ENCODE measurements around the gene MYO16.
A peak's percentile ranks its signal among the peaks of the same experiment; 100 is the strongest.

Gene MYO16

GRCh38 chr13:108813587-108814170, 184.3 kb downstream of the MYO16 start:
- DNase-seq = no peak

- DNase-seq = no peak
Observed at GRCh38 chr13:108816375-108816774, 187.0 kb downstream of the MYO16 start.

- no peak for DNase-seq
Observed at GRCh38 chr13:108827646-108828045, 198.2 kb downstream of the MYO16 start.

GRCh38 chr13:108828086-108828815, 198.8 kb downstream of the MYO16 start:
- DNase-seq = no peak

GRCh38 chr13:108830916-108831315, 201.5 kb downstream of the MYO16 start:
- no peak for DNase-seq

- no peak for DNase-seq
Observed at GRCh38 chr13:108833531-108833930, 204.1 kb downstream of the MYO16 start.

GRCh38 chr13:108834193-108834592, 204.8 kb downstream of the MYO16 start:
- no peak for DNase-seq

- DNase-seq = no peak
Observed at GRCh38 chr13:108835083-108835482, 205.7 kb downstream of the MYO16 start.

- DNase-seq = no peak
Observed at GRCh38 chr13:108850691-108851090, 221.3 kb downstream of the MYO16 start.

- DNase-seq = no peak
Observed at GRCh38 chr13:108851660-108852059, 222.2 kb downstream of the MYO16 start.

GRCh38 chr13:108853031-108853430, 223.6 kb downstream of the MYO16 start:
- DNase-seq = no peak

- no peak for DNase-seq
Observed at GRCh38 chr13:108855737-108856387, 226.5 kb downstream of the MYO16 start.

GRCh38 chr13:108858676-108859075, 229.3 kb downstream of the MYO16 start:
- DNase-seq = no peak

GRCh38 chr13:108859197-108860012, 230.0 kb downstream of the MYO16 start:
- peak; percentile 86 for DNase-seq

- DNase-seq = no peak
Observed at GRCh38 chr13:108860418-108860817, 231.0 kb downstream of the MYO16 start.

GRCh38 chr13:108877300-108877699, 247.9 kb downstream of the MYO16 start:
- DNase-seq = peak; percentile 66

- no peak for DNase-seq
Observed at GRCh38 chr13:108878732-108879131, 249.3 kb downstream of the MYO16 start.

GRCh38 chr13:108889324-108889984, 260.0 kb downstream of the MYO16 start:
- no peak for DNase-seq

- DNase-seq = peak; percentile 64
Observed at GRCh38 chr13:108895220-108895704, 265.9 kb downstream of the MYO16 start.

GRCh38 chr13:108897955-108898354, 268.5 kb downstream of the MYO16 start:
- DNase-seq = peak; percentile 46

GRCh38 chr13:108902405-108903155, 273.2 kb downstream of the MYO16 start:
- no peak for DNase-seq

- DNase-seq = no peak
Observed at GRCh38 chr13:108903613-108904012, 274.2 kb downstream of the MYO16 start.
